Measurements from ENCODE around the gene BAIAP2.

- TF ChIP-seq CTCF (IDR thresholded peaks at IDR 0.05) (no peak), EZH2 (IDR thresholded peaks at IDR 0.05; ENCODE audit: borderline replicate concordance, insufficient read depth, low read depth, low read length, poor library complexity, severe bottlenecking) (no peak)
Observed at GRCh38 chr17:81054881-81055370, 20.0 kb downstream of the BAIAP2 start.
